DMS153 (cell line): Measurements from ENCODE around the gene S100A10.
A peak's percentile ranks its signal among the peaks of the same experiment; 100 is the strongest.

Experiments used
- DNase-seq: peaks from one replicate; lab custom pipeline; 2025; lab: John Stamatoyannopoulos, UW

S100A10 gene

GRCh38 chr1:151964510-151964909 lies 29.1 kb downstream of the S100A10 start:
- no peak for DNase-seq

- no peak for DNase-seq
These were observed 30.4 kb downstream of the S100A10 start for GRCh38 chr1:151963288-151963687.

- no peak for DNase-seq
These were observed 31.8 kb downstream of the S100A10 start for GRCh38 chr1:151961833-151962232.

GRCh38 chr1:151960780-151961513 lies 32.7 kb downstream of the S100A10 start:
- DNase-seq = no peak

- DNase-seq = no peak
These were observed 34.7 kb downstream of the S100A10 start for GRCh38 chr1:151958959-151959358.

- DNase-seq = no peak
These were observed 36.6 kb downstream of the S100A10 start for GRCh38 chr1:151956957-151957497.

GRCh38 chr1:151953409-151954094 lies 40.1 kb downstream of the S100A10 start:
- DNase-seq = no peak

GRCh38 chr1:151952811-151953210 lies 40.8 kb downstream of the S100A10 start:
- no peak for DNase-seq

GRCh38 chr1:151949371-151950193 lies 44.1 kb downstream of the S100A10 start:
- no peak for DNase-seq

GRCh38 chr1:151948506-151948905 lies 45.2 kb downstream of the S100A10 start:
- DNase-seq = no peak

- DNase-seq = no peak
These were observed 46.5 kb downstream of the S100A10 start for GRCh38 chr1:151947140-151947539.

GRCh38 chr1:151945725-151946722 lies 47.6 kb downstream of the S100A10 start:
- peak; percentile 93 for DNase-seq

- DNase-seq = no peak
These were observed 48.6 kb downstream of the S100A10 start for GRCh38 chr1:151944857-151945575.

GRCh38 chr1:151944126-151944856 lies 49.4 kb downstream of the S100A10 start:
- DNase-seq = peak; percentile 25

GRCh38 chr1:151943591-151943990 lies 50.1 kb downstream of the S100A10 start:
- no peak for DNase-seq

- DNase-seq = no peak
These were observed 50.8 kb downstream of the S100A10 start for GRCh38 chr1:151942882-151943281.

GRCh38 chr1:151940541-151940940 lies 53.1 kb downstream of the S100A10 start:
- DNase-seq = no peak

GRCh38 chr1:151939779-151940178 lies 53.9 kb downstream of the S100A10 start:
- DNase-seq = no peak

- no peak for DNase-seq
These were observed 54.5 kb downstream of the S100A10 start for GRCh38 chr1:151939141-151939540.

- no peak for DNase-seq
These were observed 57.0 kb downstream of the S100A10 start for GRCh38 chr1:151936653-151937052.
